Osteocyte (in vitro differentiated cells): ENCODE measurements around the gene XRN1. TPM values are rescaled to one million over a fixed set of nuclear protein-coding genes. Genes with fewer than 3 reads are reported as not detected.
"Not testable (repeated sequence)": the region's sequence is repeated elsewhere in the genome, so short reads cannot be mapped to it uniquely, and the experiment has no call there.

ENCODE experiments used
- DNase-seq: peaks from one replicate; pipeline ENCODE4 v3.0.0; 2021; ENCODE audit warnings: mixed read lengths; ENCODE audit not compliant: unreplicated experiment; ENCODE audit errors: extremely low spot score
- H3K27ac Mint-ChIP-seq: one replicate; pipeline ENCODE4 v1.8.0; 2021; ENCODE audit warnings: mild to moderate bottlenecking, mixed read lengths; ENCODE audit not compliant: unreplicated experiment
- H3K27me3 Mint-ChIP-seq: one replicate; pipeline ENCODE4 v1.8.0; 2021; ENCODE audit warnings: mixed read lengths; ENCODE audit not compliant: unreplicated experiment
- H3K36me3 Mint-ChIP-seq: one replicate; pipeline ENCODE4 v1.8.0; 2021; ENCODE audit warnings: mixed read lengths; ENCODE audit not compliant: unreplicated experiment
- H3K4me1 Mint-ChIP-seq: one replicate; pipeline ENCODE4 v1.8.0; 2021; ENCODE audit warnings: mixed read lengths; ENCODE audit not compliant: unreplicated experiment
- H3K4me3 Mint-ChIP-seq: one replicate; pipeline ENCODE4 v1.8.0; 2021; ENCODE audit warnings: mild to moderate bottlenecking, moderate library complexity, mixed read lengths; ENCODE audit not compliant: unreplicated experiment
- H3K9me3 Mint-ChIP-seq: one replicate; pipeline ENCODE4 v1.8.0; 2021; ENCODE audit warnings: mixed read lengths; ENCODE audit not compliant: unreplicated experiment
- total RNA-seq: library from RNA; stranded (reverse); gene quantifications from 2 replicates; pipeline ENCODE4 v1.2.1, GENCODE V29; 2021
- TF ChIP-seq, protein P1 (sequence below): fragments of 200-600 bp; sonication (generic); IDR thresholded peaks from 2 replicates; pipeline ENCODE4 v1.5.0; 2021; ENCODE audit warnings: antibody characterized with exemption, mild to moderate bottlenecking, moderate library complexity

The XRN1 gene
- total RNA-seq, 1 donor from 2014 or later = 47.3 TPM

GRCh38 chr3:142337994-142338393 lies 109.8 kb downstream of the XRN1 start:
- TF ChIP-seq, protein P1, sequence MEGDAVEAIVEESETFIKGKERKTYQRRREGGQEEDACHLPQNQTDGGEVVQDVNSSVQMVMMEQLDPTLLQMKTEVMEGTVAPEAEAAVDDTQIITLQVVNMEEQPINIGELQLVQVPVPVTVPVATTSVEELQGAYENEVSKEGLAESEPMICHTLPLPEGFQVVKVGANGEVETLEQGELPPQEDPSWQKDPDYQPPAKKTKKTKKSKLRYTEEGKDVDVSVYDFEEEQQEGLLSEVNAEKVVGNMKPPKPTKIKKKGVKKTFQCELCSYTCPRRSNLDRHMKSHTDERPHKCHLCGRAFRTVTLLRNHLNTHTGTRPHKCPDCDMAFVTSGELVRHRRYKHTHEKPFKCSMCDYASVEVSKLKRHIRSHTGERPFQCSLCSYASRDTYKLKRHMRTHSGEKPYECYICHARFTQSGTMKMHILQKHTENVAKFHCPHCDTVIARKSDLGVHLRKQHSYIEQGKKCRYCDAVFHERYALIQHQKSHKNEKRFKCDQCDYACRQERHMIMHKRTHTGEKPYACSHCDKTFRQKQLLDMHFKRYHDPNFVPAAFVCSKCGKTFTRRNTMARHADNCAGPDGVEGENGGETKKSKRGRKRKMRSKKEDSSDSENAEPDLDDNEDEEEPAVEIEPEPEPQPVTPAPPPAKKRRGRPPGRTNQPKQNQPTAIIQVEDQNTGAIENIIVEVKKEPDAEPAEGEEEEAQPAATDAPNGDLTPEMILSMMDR = no peak
- H3K27me3 Mint-ChIP-seq = no peaks in the 10 kb centered on the region
- no peak for DNase-seq
- H3K4me3 Mint-ChIP-seq = no peak overlapping the region
- peaks cover 23% of the 10 kb centered on the region for H3K9me3 Mint-ChIP-seq
- H3K4me1 Mint-ChIP-seq = no peaks in the 10 kb centered on the region
- no peak overlapping the region for H3K27ac Mint-ChIP-seq
- peaks cover 58% of the 10 kb centered on the region for H3K36me3 Mint-ChIP-seq

DNA sequence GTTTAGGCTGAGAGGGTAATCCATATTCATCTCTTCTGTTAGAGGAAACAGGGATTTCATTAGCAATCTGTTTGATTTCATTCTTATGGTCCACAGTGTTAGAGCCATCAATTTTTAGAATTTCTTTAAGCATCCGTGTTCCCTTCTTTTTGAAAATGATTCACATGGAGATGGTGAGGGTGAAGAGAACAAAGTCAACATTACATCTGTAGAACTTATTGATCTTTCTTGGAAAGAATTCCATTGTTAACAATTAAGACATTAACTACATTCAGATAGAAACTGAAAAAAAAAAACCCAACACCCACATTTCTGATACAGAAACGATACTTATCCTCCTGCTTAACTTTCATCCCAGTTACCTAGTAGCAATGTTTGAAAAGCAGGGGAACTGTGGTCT lies 115.4 kb downstream of the XRN1 start:
- peaks cover 39% of the 10 kb centered on the region for H3K36me3 Mint-ChIP-seq
- H3K4me3 Mint-ChIP-seq = no peak overlapping the region
- no peaks in the 10 kb centered on the region for H3K27me3 Mint-ChIP-seq
- no peaks in the 10 kb centered on the region for H3K4me1 Mint-ChIP-seq
- no peaks in the 10 kb centered on the region for H3K9me3 Mint-ChIP-seq
- no peak overlapping the region for H3K27ac Mint-ChIP-seq
- no peak for DNase-seq
- TF ChIP-seq, protein P1 = no peak

- DNase-seq, H3K27ac Mint-ChIP-seq, H3K27me3 Mint-ChIP-seq, H3K4me3 Mint-ChIP-seq: not testable (repeated sequence)
- peaks cover 22% of the 10 kb centered on the region for H3K9me3 Mint-ChIP-seq
- H3K4me1 Mint-ChIP-seq = peaks cover 10% of the 10 kb centered on the region
- H3K36me3 Mint-ChIP-seq = peaks cover 59% of the 10 kb centered on the region
These were observed 123.4 kb downstream of the XRN1 start for GRCh38 chr3:142324275-142324953.

DNA sequence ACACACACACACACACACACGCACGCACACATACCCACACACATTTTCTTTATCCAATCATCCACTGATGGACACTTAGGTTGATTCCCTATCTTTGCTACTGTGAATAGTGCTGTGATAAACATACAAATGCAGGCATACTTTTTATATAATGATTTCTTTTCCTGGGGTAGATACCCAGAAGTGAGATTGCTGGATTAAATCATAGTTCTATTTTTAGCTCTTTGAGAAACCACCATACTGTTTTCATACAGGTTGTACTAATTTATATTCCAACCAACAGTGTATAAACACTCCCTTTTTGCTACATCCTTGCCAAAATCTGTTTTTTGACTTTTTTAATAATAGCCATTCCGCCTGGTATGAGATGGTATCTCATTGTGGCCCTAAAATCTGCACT lies 127.9 kb downstream of the XRN1 start:
- Mint-ChIP-seq H3K36me3 (peaks cover 56% of the 10 kb centered on the region), H3K27ac (no peak overlapping the region), H3K4me3 (no peak overlapping the region), H3K27me3 (no peaks in the 10 kb centered on the region), H3K9me3 (peaks cover 12% of the 10 kb centered on the region), H3K4me1 (peaks cover 22% of the 10 kb centered on the region)
- TF ChIP-seq, protein P1 = no peak
- DNase-seq = no peak

DNA sequence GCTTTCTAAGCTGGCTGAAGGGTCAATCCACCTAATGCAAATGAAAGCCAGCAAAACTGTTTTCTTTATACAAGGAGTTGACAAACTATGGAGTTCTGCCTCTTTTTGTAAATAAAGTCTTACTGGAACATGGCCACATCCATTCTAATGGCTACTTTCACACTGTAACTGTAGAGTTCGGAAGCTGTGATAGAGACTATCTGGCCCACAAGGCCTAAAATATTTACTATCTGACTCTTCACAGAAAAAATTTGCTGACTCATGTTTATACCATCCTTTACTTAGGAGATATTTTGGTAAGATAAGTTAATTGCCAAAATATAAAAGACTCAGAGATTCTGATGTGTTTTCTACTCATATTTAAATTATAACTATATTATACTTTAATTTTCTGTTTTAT lies 128.7 kb downstream of the XRN1 start:
- DNase-seq = no peak
- Mint-ChIP-seq H3K4me3 (no peak overlapping the region), H3K27me3 (no peaks in the 10 kb centered on the region), H3K36me3 (peaks cover 52% of the 10 kb centered on the region), H3K27ac (no peak overlapping the region), H3K4me1 (peaks cover 22% of the 10 kb centered on the region), H3K9me3 (peaks cover 9% of the 10 kb centered on the region)
- TF ChIP-seq, protein P1 = no peak
